HL-60 (cell line): ENCODE measurements around the gene TEFM.

Source experiments
- GABPA ChIP-seq: IDR thresholded peaks from 2 replicates; pipeline ENCODE4 v1.6.1; 2012; ENCODE audit warnings: low read depth
- POLR2AphosphoS5 ChIP-seq: IDR thresholded peaks from 2 replicates; pipeline ENCODE4 v1.6.1; 2012; ENCODE audit warnings: low read depth
- REST ChIP-seq: IDR thresholded peaks from 2 replicates; pipeline ENCODE4 v1.6.1; 2012; ENCODE audit warnings: low read depth; ENCODE audit not compliant: insufficient replicate concordance
- SPI1 ChIP-seq: IDR thresholded peaks from 2 replicates; pipeline ENCODE4 v1.6.1; 2012; ENCODE audit warnings: low read depth, mild to moderate bottlenecking, borderline replicate concordance
- TF ChIP-seq, protein P1 (sequence below): IDR thresholded peaks from one replicate; pipeline ENCODE4 v1.5.1; 2011; ENCODE audit warnings: low read length, control low read depth, inconsistent platforms; ENCODE audit not compliant: insufficient read depth

DNA sequence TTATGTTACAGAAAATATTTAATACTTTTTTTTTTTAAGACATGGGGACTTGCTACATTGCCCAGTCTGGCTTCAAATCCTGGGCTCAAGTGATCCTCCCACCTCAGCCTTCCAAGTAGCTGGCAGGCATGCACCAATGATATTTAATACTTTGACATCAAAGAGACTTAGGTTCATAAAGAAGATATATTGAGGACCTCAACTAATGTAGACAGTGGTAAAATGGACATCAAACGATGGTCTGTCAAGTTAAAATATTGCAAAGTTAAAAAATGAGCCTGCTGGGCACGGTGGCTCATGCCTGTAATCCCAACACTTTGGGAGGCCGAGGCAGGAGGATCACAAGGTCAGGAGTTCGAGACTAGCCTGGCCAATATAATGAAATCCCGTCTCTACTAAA lies 8.7 kb downstream of the TEFM start:
- TF ChIP-seq, protein P1, sequence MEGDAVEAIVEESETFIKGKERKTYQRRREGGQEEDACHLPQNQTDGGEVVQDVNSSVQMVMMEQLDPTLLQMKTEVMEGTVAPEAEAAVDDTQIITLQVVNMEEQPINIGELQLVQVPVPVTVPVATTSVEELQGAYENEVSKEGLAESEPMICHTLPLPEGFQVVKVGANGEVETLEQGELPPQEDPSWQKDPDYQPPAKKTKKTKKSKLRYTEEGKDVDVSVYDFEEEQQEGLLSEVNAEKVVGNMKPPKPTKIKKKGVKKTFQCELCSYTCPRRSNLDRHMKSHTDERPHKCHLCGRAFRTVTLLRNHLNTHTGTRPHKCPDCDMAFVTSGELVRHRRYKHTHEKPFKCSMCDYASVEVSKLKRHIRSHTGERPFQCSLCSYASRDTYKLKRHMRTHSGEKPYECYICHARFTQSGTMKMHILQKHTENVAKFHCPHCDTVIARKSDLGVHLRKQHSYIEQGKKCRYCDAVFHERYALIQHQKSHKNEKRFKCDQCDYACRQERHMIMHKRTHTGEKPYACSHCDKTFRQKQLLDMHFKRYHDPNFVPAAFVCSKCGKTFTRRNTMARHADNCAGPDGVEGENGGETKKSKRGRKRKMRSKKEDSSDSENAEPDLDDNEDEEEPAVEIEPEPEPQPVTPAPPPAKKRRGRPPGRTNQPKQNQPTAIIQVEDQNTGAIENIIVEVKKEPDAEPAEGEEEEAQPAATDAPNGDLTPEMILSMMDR, result no peak
- TF ChIP-seq POLR2AphosphoS5, result no peak
- no peak for TF ChIP-seq REST
- TF ChIP-seq SPI1, result no peak
- TF ChIP-seq GABPA, result no peak
